H1 (cell line): ENCODE results near the gene SNF8. TPM values are rescaled to one million over a fixed set of nuclear protein-coding genes. Genes with fewer than 3 reads are reported as not detected.
"Not testable (repeated sequence)": the region's sequence is repeated elsewhere in the genome, so short reads cannot be mapped to it uniquely, and the experiment has no call there.

ENCODE experiments used
- CTCF ChIA-PET: fragments of 300-600 bp; sonication (Branson Sonifier 250); formaldehyde crosslinking; loops from one replicate; lab custom pipeline; 2021; ENCODE audit not compliant: partially characterized antibody; lab: Charles Lee
- POLR2A ChIA-PET: fragments of 300-600 bp; sonication (Branson Sonifier 250); formaldehyde crosslinking; loops from one replicate; lab custom pipeline; 2021; ENCODE audit warnings: inconsistent platforms; ENCODE audit not compliant: partially characterized antibody; lab: Charles Lee
- DNase-seq, 2 experiments: peaks; one replicate each; pipeline versions ENCODE4 v3.0.0 to v3.0.0-alpha.2; 2010 to 2022; ENCODE audit warnings: low spot score in 2 of 2, low read depth in 1 of 2, mixed read lengths in 1 of 2
- FAIRE-seq: peaks from 2 replicates; lab custom pipeline; 2011; peaks lifted over from hg19 to GRCh38; lab: Jason Lieb, UNC
- H2AFZ ChIP-seq: 2 replicates; pipeline ENCODE4 v1.8.1; 2012; ENCODE audit warnings: low read length, inconsistent platforms
- H2AK5ac ChIP-seq: 2 replicates; pipeline ENCODE4 v1.6.1; 2013; ENCODE audit warnings: low read depth, low read length
- H2BK120ac ChIP-seq: replicated peaks from 2 replicates; pipeline ENCODE3; 2013; ENCODE audit warnings: low read depth, low read length, inconsistent platforms
- H2BK12ac ChIP-seq: 2 replicates; pipeline ENCODE4 v1.6.1; 2013; ENCODE audit warnings: low read depth, low read length
- H2BK15ac ChIP-seq: 2 replicates; pipeline ENCODE4 v1.6.1; 2013; ENCODE audit warnings: low read length
- H2BK20ac ChIP-seq: 2 replicates; pipeline ENCODE4 v1.6.1; 2013; ENCODE audit warnings: low read length
- H2BK5ac ChIP-seq: 2 replicates; pipeline ENCODE4 v1.6.1; 2013; ENCODE audit warnings: low read depth, low read length
- H3K14ac ChIP-seq: 2 replicates; pipeline ENCODE4 v1.6.1; 2013; ENCODE audit warnings: inconsistent platforms; ENCODE audit not compliant: insufficient read length
- H3K18ac ChIP-seq: 2 replicates; pipeline ENCODE4 v1.6.1; 2013; ENCODE audit warnings: low read length; ENCODE audit errors: extremely low read depth
- H3K23ac ChIP-seq: 2 replicates; pipeline ENCODE4 v1.6.1; 2013; ENCODE audit warnings: inconsistent platforms; ENCODE audit not compliant: insufficient read length
- H3K23me2 ChIP-seq: 2 replicates; pipeline ENCODE4 v1.6.1; 2013; ENCODE audit warnings: low read depth, low read length
- H3K27ac ChIP-seq: 2 replicates; pipeline ENCODE4 v1.6.1; 2011; ENCODE audit warnings: low read depth, low read length, inconsistent platforms
- H3K27me3 ChIP-seq, 4 experiments: replicated peaks in 1 of 4; 1 replicate in 1 of 4; 2 replicates in 3 of 4; pipeline versions ENCODE4 v1.6.1 to v1.8.1; 2011 to 2013; ENCODE audit warnings: low read length in 3 of 4, mild to moderate bottlenecking in 3 of 4, inconsistent platforms in 2 of 4, mixed read lengths in 2 of 4, moderate library complexity in 1 of 4; ENCODE audit not compliant: control insufficient read depth in 3 of 4, insufficient read depth in 3 of 4; ENCODE audit errors: extremely low read depth in 1 of 4
- H3K36me3 ChIP-seq, 4 experiments: 2 replicates each; pipeline versions ENCODE4 v1.6.1 to v1.8.1; 2011 to 2013; ENCODE audit warnings: mild to moderate bottlenecking in 4 of 4, low read length in 3 of 4, moderate library complexity in 2 of 4, control low read depth in 1 of 4, inconsistent platforms in 1 of 4; ENCODE audit not compliant: insufficient read depth in 4 of 4, control insufficient read depth in 2 of 4
- H3K4ac ChIP-seq: replicated peaks from 2 replicates; pipeline ENCODE3; 2013; ENCODE audit warnings: low read length, low read depth, mixed read lengths, inconsistent platforms; ENCODE audit not compliant: insufficient read length
- H3K4me1 ChIP-seq, 4 experiments: replicated peaks in 1 of 4; 1 replicate in 1 of 4; 2 replicates in 3 of 4; pipeline versions ENCODE4 v1.6.1 to v1.8.1; 2011 to 2013; ENCODE audit warnings: low read length in 3 of 4, inconsistent platforms in 2 of 4, mixed read lengths in 1 of 4; ENCODE audit not compliant: insufficient read depth in 4 of 4, control insufficient read depth in 3 of 4
- H3K4me2 ChIP-seq, 2 experiments: 2 replicates each; pipeline versions ENCODE4 v1.6.1 to v1.8.1; 2011 to 2013; ENCODE audit warnings: low read depth in 2 of 2, low read length in 2 of 2, control low read depth in 1 of 2, inconsistent platforms in 1 of 2, mild to moderate bottlenecking in 1 of 2; ENCODE audit not compliant: insufficient read depth in 1 of 2
- H3K4me3 ChIP-seq, 4 experiments: fragments of 200-600, 300-600 bp in 1 of 4; sonication (generic), shearing (Covaris generic), sonication (Bioruptor Twin) in 1 of 4; 2 replicates each; pipeline versions ENCODE4 v1.5.1 to v1.8.1; 2011 to 2016; ENCODE audit warnings: low read length in 4 of 4, low read depth in 3 of 4, control low read depth in 2 of 4, inconsistent platforms in 2 of 4, mild to moderate bottlenecking in 2 of 4, mixed read lengths in 1 of 4, moderate library complexity in 1 of 4; ENCODE audit not compliant: insufficient read depth in 2 of 4; ENCODE audit errors: extremely low read depth in 1 of 4
- H3K56ac ChIP-seq: replicated peaks from 2 replicates; pipeline ENCODE3; 2013; ENCODE audit warnings: low read depth, mild to moderate bottlenecking, mixed read lengths, low read length, inconsistent platforms; ENCODE audit not compliant: insufficient read length
- H3K79me1 ChIP-seq: 2 replicates; pipeline ENCODE4 v1.6.1; 2013; ENCODE audit warnings: low read depth, low read length, control low read depth
- H3K79me2 ChIP-seq, 2 experiments: 2 replicates each; pipeline versions ENCODE4 v1.6.1 to v1.8.1; 2012 to 2013; ENCODE audit warnings: low read length in 2 of 2, mild to moderate bottlenecking in 2 of 2, inconsistent platforms in 1 of 2; ENCODE audit not compliant: insufficient read depth in 2 of 2, control insufficient read depth in 1 of 2
- H3K9ac ChIP-seq, 4 experiments: replicated peaks in 1 of 4; 1 replicate in 1 of 4; 2 replicates in 3 of 4; pipeline versions ENCODE4 v1.6.1 to v1.8.1; 2011 to 2013; ENCODE audit warnings: low read depth in 3 of 4, low read length in 3 of 4, control low read depth in 2 of 4, mild to moderate bottlenecking in 2 of 4, moderate library complexity in 2 of 4, inconsistent platforms in 1 of 4; ENCODE audit errors: extremely low read depth in 1 of 4
- H3K9me3 ChIP-seq, 2 experiments: 2 replicates each; pipeline versions ENCODE4 v1.6.1 to v1.8.1; 2012 to 2013; ENCODE audit warnings: mild to moderate bottlenecking in 2 of 2, moderate library complexity in 2 of 2, control low read depth in 1 of 2, inconsistent platforms in 1 of 2, low read depth in 1 of 2, low read length in 1 of 2, mixed read lengths in 1 of 2; ENCODE audit not compliant: insufficient read depth in 2 of 2
- H4K20me1 ChIP-seq, 2 experiments: replicated peaks in 1 of 2; 2 replicates each; pipeline versions ENCODE3 to v1.8.1; 2011 to 2013; ENCODE audit warnings: inconsistent platforms in 2 of 2, low read length in 2 of 2, mild to moderate bottlenecking in 1 of 2; ENCODE audit not compliant: insufficient read depth in 2 of 2, control insufficient read depth in 1 of 2
- H4K5ac ChIP-seq: 2 replicates; pipeline ENCODE4 v1.6.1; 2013; ENCODE audit warnings: low read length, low read depth, mixed read lengths, inconsistent platforms; ENCODE audit not compliant: insufficient read length
- H4K8ac ChIP-seq: 2 replicates; pipeline ENCODE4 v1.8.0; 2013; ENCODE audit warnings: mild to moderate bottlenecking, moderate library complexity, low read length, inconsistent platforms; ENCODE audit not compliant: insufficient read depth; ENCODE audit errors: extremely low read depth
- H4K91ac ChIP-seq: replicated peaks from 2 replicates; pipeline ENCODE3; 2013; ENCODE audit warnings: low read length, mixed read lengths, inconsistent platforms; ENCODE audit not compliant: insufficient read length
- WGBS, 2 experiments: shearing (Covaris generic) in 1 of 2; methylation state at CpG; one replicate each; pipeline versions ENCODE4 v1.1.6 to v1.1.7; 2013 to 2015; ENCODE audit warnings: low lambda C conversion rate in 2 of 2, mixed read lengths in 2 of 2, inconsistent platforms in 1 of 2, low coverage in 1 of 2, missing lambda C conversion rate in 1 of 2; ENCODE audit not compliant: insufficient replicate concordance in 2 of 2, insufficient coverage in 1 of 2, insufficient read length in 1 of 2; ENCODE audit errors: extremely low coverage in 1 of 2, missing lambda C conversion rate in 1 of 2; 5-methylcytosine and 5-hydroxymethylcytosine counted together
- polyA plus RNA-seq, 7 experiments: library from polyadenylated mRNA; depleted of rRNA in 3 of 7; stranded (reverse) in 5 of 7; unstranded in 2 of 7; fragments of >200 nt in 5 of 7; fragments of 200-250 nt in 2 of 7; gene quantifications; 1 replicate in 5 of 7; 2 replicates in 1 of 7; 4 replicates in 1 of 7; pipeline versions ENCODE4 v1.2.1 to v1.2.3, GENCODE V29; 2011 to 2013; ENCODE audit warnings: missing spikeins in 2 of 7, mixed read lengths in 2 of 7
- total RNA-seq: library from RNA; stranded (reverse); fragmentation: NEBNext Ultra II Directional; extraction: Animal tissue kit (Norgen Biotek cat#: 25700); gene quantifications from 2 replicates; pipeline ENCODE4 v1.2.1, GENCODE V29; 2021

Gene SNF8
- total and polyA plus RNA-seq, 2 of the 8 experiments (the other 6 are each of a cell fraction or from before 2014, with no cell fraction given): 132 to 133 TPM

DNA sequence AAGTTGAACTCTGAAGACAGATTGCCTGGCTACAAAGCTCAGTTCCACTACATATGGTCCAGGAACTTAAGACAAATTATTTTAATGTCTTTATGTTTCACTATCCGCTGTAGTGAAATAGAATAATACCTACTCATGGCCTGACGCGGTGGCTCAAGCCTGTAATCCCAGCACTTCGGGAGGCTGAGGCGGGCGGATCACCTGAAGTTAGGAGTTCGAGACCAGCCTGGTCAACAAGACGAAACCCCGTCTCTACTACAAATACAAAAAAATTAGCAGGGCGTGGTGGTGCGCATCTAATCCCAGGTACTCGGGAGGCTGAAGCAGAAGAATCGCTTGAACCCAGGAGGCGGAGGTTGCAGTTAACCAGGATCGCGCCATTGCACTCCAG is 614 bp upstream of the SNF8 start:
- not testable (repeated sequence) for H2AFZ ChIP-seq, H2BK120ac ChIP-seq, H3K14ac ChIP-seq, H3K23me2 ChIP-seq, H4K8ac ChIP-seq, H3K4me1 ChIP-seq, FAIRE-seq, H2BK20ac ChIP-seq, H3K23ac ChIP-seq, H3K27me3 ChIP-seq, H3K79me1 ChIP-seq, H3K9me3 ChIP-seq, H4K20me1 ChIP-seq, DNase-seq
- Histone ChIP-seq H3K36me3 (peaks cover 2 to 11% (median 6%) of the 10 kb centered on the region in 4 experiments; a peak in 6 of 8 replicates), H3K4me2 (peak overlapping the region; percentile 58 to 85), H2BK12ac (peak overlapping the region; percentile 40; the same call in 1 of the 2 replicates), H3K4ac (peak overlapping the region; percentile 97), H3K9ac (peak overlapping the region; percentile 81 to 97 (median 92)), H2AK5ac (peak overlapping the region; percentile 84), H3K4me3 (peak overlapping the region; percentile 64 to 93 (median 88); a peak in 7 of 8 replicates), H2BK5ac (peak overlapping the region; percentile 95), H3K56ac (peak overlapping the region; percentile 69), H3K79me2 (peaks cover 0 to 17% of the 10 kb centered on the region in 2 experiments; a peak in 2 of 4 replicates), H3K18ac (peak overlapping the region; percentile 88; the same call in 1 of the 2 replicates), H4K91ac (peak overlapping the region; percentile 98), H3K27ac (peak overlapping the region; percentile 95), H4K5ac (peak overlapping the region; percentile 77), H2BK15ac (0 out of 2 replicates have a peak overlapping the region, but pooled peaks have one; percentile 75)
- POLR2A ChIA-PET: interaction anchor here (0.6 to 6.6 kb wide), 32 partner anchors 9 to 236 kb away, joined by 3 to 46 read pairs (median 6); partner anchors contain the start of genes ATP5MC1, IGF2BP1 and UBE2Z
- CTCF ChIA-PET: interaction anchor here (0.7 to 3.4 kb wide), 9 partner anchors 17 to 91 kb away, joined by 3 to 16 read pairs (median 4); no protein-coding TSS in a partner anchor
- 94% methylated on average over 14 of the region's 16 CpGs; no CpG with 5 or more reads in 1 of the 2 experiments for WGBS, 2 experiments
